ENCODE results near the gene RUVBL1.

Gene RUVBL1

DNA sequence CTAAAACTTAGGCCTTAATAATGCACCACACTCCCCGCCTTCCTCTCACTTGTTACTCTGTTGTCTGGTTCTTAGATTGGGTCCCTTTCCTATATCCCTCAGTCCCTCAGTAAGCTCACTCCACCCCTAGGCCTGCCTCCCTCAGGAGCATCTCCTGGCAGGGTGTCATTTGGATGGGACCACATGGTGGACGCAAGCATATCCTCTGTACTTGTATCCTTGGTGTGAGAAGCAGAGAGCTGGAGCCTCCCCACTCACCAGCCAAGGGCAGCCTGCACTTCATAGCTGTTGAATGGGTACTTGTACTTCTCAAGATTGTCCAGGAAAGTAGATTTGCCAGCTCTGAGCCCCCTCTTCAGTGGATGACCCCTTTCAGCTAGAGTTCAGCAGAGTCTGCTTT, 59.7 kb downstream of the RUVBL1 start:
- no peak overlapping the region for H2BK15ac ChIP-seq (ENCODE audit: low read depth, poor library complexity, severe bottlenecking)
- no peak overlapping the region for H3K4me3 ChIP-seq (ENCODE audit: insufficient read depth in 1 of 2, low read depth in 1 of 2, low read length in 2 of 2)
- no peak overlapping the region for H2AK5ac ChIP-seq (ENCODE audit: low read length, severe bottlenecking)
- no peak overlapping the region for H2BK5ac ChIP-seq (ENCODE audit: low read depth, low read length, poor library complexity, severe bottlenecking)
- H3K18ac ChIP-seq (ENCODE audit: low read depth in 1 of 2, low read length in 2 of 2), result no peak overlapping the region
- H3K4ac ChIP-seq (ENCODE audit: low read depth in 1 of 2, low read length in 2 of 2), result no peak overlapping the region
- no peak overlapping the region for H3K14ac ChIP-seq (ENCODE audit: low read length in 2 of 2)
- peaks cover 76 to 98% of the 10 kb centered on the region in 2 experiments for H3K36me3 ChIP-seq (ENCODE audit: control insufficient read depth in 1 of 2, insufficient read depth in 2 of 2, low read depth in 1 of 2, low read length in 2 of 2)
- H3K9ac ChIP-seq (ENCODE audit: low read length), result no peak overlapping the region
- H3K23ac ChIP-seq (ENCODE audit: low read length in 2 of 2), result no peak overlapping the region
- no peak overlapping the region for H2BK12ac ChIP-seq (ENCODE audit: low read length in 2 of 2)
- H4K91ac ChIP-seq (ENCODE audit: low read length), result no peak overlapping the region
- peaks cover 36% of the 10 kb centered on the region for H3K79me1 ChIP-seq (replicated peaks; ENCODE audit: low read length, poor library complexity, severe bottlenecking)
- H3K9me3 ChIP-seq (ENCODE audit: control insufficient read depth, low read length), result no peaks in the 10 kb centered on the region
- H3K27me3 ChIP-seq (ENCODE audit: control insufficient read depth in 1 of 2, insufficient read depth in 1 of 2, low read length in 2 of 2), result no peaks in the 10 kb centered on the region
- H2AFZ ChIP-seq (ENCODE audit: low read depth, low read length), result no peak overlapping the region
- H3K4me1 ChIP-seq (ENCODE audit: control insufficient read depth, insufficient read depth, low read depth, low read length), result peaks cover 6% of the 10 kb centered on the region
- no peak overlapping the region for H3K4me2 ChIP-seq (ENCODE audit: low read length, poor library complexity, severe bottlenecking)
- H4K8ac ChIP-seq (ENCODE audit: low read length), result no peak overlapping the region
- no peak for DNase-seq
- no peak overlapping the region for H3K27ac ChIP-seq (ENCODE audit: low read length, poor library complexity, severe bottlenecking)
- H2BK120ac ChIP-seq (ENCODE audit: low read depth, low read length), result no peak overlapping the region
- WGBS, result 100% methylated on average over 2 of the region's 2 CpGs

- H3K27me3 ChIP-seq (ENCODE audit: control insufficient read depth in 1 of 2, insufficient read depth in 1 of 2, low read length in 2 of 2), result no peaks in the 10 kb centered on the region
- WGBS, result 79% methylated on average over 7 of the region's 8 CpGs
- H3K79me1 ChIP-seq (replicated peaks; ENCODE audit: low read length, poor library complexity, severe bottlenecking), result peaks cover 33% of the 10 kb centered on the region
- no peak overlapping the region for H2BK5ac ChIP-seq (ENCODE audit: low read depth, low read length, poor library complexity, severe bottlenecking)
- H3K23ac ChIP-seq (ENCODE audit: low read length in 2 of 2), result no peak overlapping the region
- peaks cover 67 to 94% of the 10 kb centered on the region in 2 experiments for H3K36me3 ChIP-seq (ENCODE audit: control insufficient read depth in 1 of 2, insufficient read depth in 2 of 2, low read depth in 1 of 2, low read length in 2 of 2)
- no peak overlapping the region for H3K18ac ChIP-seq (ENCODE audit: low read depth in 1 of 2, low read length in 2 of 2)
- H3K4me3 ChIP-seq (ENCODE audit: insufficient read depth in 1 of 2, low read depth in 1 of 2, low read length in 2 of 2), result no peak overlapping the region
- H2BK12ac ChIP-seq (ENCODE audit: low read length in 2 of 2), result no peak overlapping the region
- no peaks in the 10 kb centered on the region for H3K9me3 ChIP-seq (ENCODE audit: control insufficient read depth, low read length)
- no peak overlapping the region for H2AK5ac ChIP-seq (ENCODE audit: low read length, severe bottlenecking)
- no peak for DNase-seq
- no peak overlapping the region for H3K14ac ChIP-seq (ENCODE audit: low read length in 2 of 2)
- no peak overlapping the region for H4K8ac ChIP-seq (ENCODE audit: low read length)
- peaks cover 7% of the 10 kb centered on the region for H3K4me1 ChIP-seq (ENCODE audit: control insufficient read depth, insufficient read depth, low read depth, low read length)
- H2AFZ ChIP-seq (ENCODE audit: low read depth, low read length), result no peak overlapping the region
- H3K9ac ChIP-seq (ENCODE audit: low read length), result peak overlapping the region; percentile 61
- peak overlapping the region; percentile 34 for H3K27ac ChIP-seq (ENCODE audit: low read length, poor library complexity, severe bottlenecking)
- H3K4ac ChIP-seq (ENCODE audit: low read depth in 1 of 2, low read length in 2 of 2), result no peak overlapping the region
- H2BK15ac ChIP-seq (ENCODE audit: low read depth, poor library complexity, severe bottlenecking), result no peak overlapping the region
- H3K4me2 ChIP-seq (ENCODE audit: low read length, poor library complexity, severe bottlenecking), result no peak overlapping the region
- no peak overlapping the region for H4K91ac ChIP-seq (ENCODE audit: low read length)
- no peak overlapping the region for H2BK120ac ChIP-seq (ENCODE audit: low read depth, low read length)
Measured at GRCh38 chr3:128062033-128062745, 61.4 kb downstream of the RUVBL1 start.

- Histone ChIP-seq H4K91ac (ENCODE audit: low read length) (no peak overlapping the region), H3K4ac (ENCODE audit: low read depth in 1 of 2, low read length in 2 of 2) (no peak overlapping the region), H3K27ac (ENCODE audit: low read length, poor library complexity, severe bottlenecking) (peak overlapping the region; percentile 50), H3K4me1 (ENCODE audit: control insufficient read depth, insufficient read depth, low read depth, low read length) (peaks cover 8% of the 10 kb centered on the region), H3K27me3 (ENCODE audit: control insufficient read depth in 1 of 2, insufficient read depth in 1 of 2, low read length in 2 of 2) (no peaks in the 10 kb centered on the region), H3K18ac (ENCODE audit: low read depth in 1 of 2, low read length in 2 of 2) (no peak overlapping the region), H2BK15ac (ENCODE audit: low read depth, poor library complexity, severe bottlenecking) (no peak overlapping the region), H2BK5ac (ENCODE audit: low read depth, low read length, poor library complexity, severe bottlenecking) (no peak overlapping the region), H3K36me3 (ENCODE audit: control insufficient read depth in 1 of 2, insufficient read depth in 2 of 2, low read depth in 1 of 2, low read length in 2 of 2) (peaks cover 59 to 94% of the 10 kb centered on the region in 2 experiments), H2AK5ac (ENCODE audit: low read length, severe bottlenecking) (no peak overlapping the region), H3K9ac (ENCODE audit: low read length) (peak overlapping the region; percentile 61), H3K79me1 (replicated peaks; ENCODE audit: low read length, poor library complexity, severe bottlenecking) (peaks cover 27% of the 10 kb centered on the region), H3K4me2 (ENCODE audit: low read length, poor library complexity, severe bottlenecking) (no peak overlapping the region), H3K23ac (ENCODE audit: low read length in 2 of 2) (no peak overlapping the region), H4K8ac (ENCODE audit: low read length) (no peak overlapping the region), H3K14ac (ENCODE audit: low read length in 2 of 2) (no peak overlapping the region), H2AFZ (ENCODE audit: low read depth, low read length) (no peak overlapping the region), H3K9me3 (ENCODE audit: control insufficient read depth, low read length) (no peaks in the 10 kb centered on the region), H3K4me3 (ENCODE audit: insufficient read depth in 1 of 2, low read depth in 1 of 2, low read length in 2 of 2) (no peak overlapping the region), H2BK12ac (ENCODE audit: low read length in 2 of 2) (no peak overlapping the region), H2BK120ac (ENCODE audit: low read depth, low read length) (no peak overlapping the region)
- no peak for DNase-seq
- 86% methylated on average over 11 of the region's 11 CpGs for WGBS
Measured at GRCh38 chr3:128060473-128061381, 62.9 kb downstream of the RUVBL1 start.

GRCh38 chr3:128056258-128056657, 67.4 kb downstream of the RUVBL1 start:
- peaks cover 26 to 76% of the 10 kb centered on the region in 2 experiments for H3K36me3 ChIP-seq (ENCODE audit: control insufficient read depth in 1 of 2, insufficient read depth in 2 of 2, low read depth in 1 of 2, low read length in 2 of 2)
- no peak overlapping the region for H2AK5ac ChIP-seq (ENCODE audit: low read length, severe bottlenecking)
- no peak for DNase-seq
- H4K91ac ChIP-seq (ENCODE audit: low read length), result no peak overlapping the region
- no peak overlapping the region for H3K4ac ChIP-seq (ENCODE audit: low read depth in 1 of 2, low read length in 2 of 2)
- H2BK12ac ChIP-seq (ENCODE audit: low read length in 2 of 2), result no peak overlapping the region
- no peaks in the 10 kb centered on the region for H3K27me3 ChIP-seq (ENCODE audit: control insufficient read depth in 1 of 2, insufficient read depth in 1 of 2, low read length in 2 of 2)
- H3K4me3 ChIP-seq (ENCODE audit: insufficient read depth in 1 of 2, low read depth in 1 of 2, low read length in 2 of 2), result peak overlapping the region in 1 of 2 experiments; percentile 98
- peak overlapping the region; percentile 97 for H3K9ac ChIP-seq (ENCODE audit: low read length)
- 84% methylated on average over 3 of the region's 4 CpGs for WGBS
- H3K23ac ChIP-seq (ENCODE audit: low read length in 2 of 2), result no peak overlapping the region
- H3K14ac ChIP-seq (ENCODE audit: low read length in 2 of 2), result no peak overlapping the region
- H3K27ac ChIP-seq (ENCODE audit: low read length, poor library complexity, severe bottlenecking), result no peak overlapping the region
- no peak overlapping the region for H2BK5ac ChIP-seq (ENCODE audit: low read depth, low read length, poor library complexity, severe bottlenecking)
- no peak overlapping the region for H2BK120ac ChIP-seq (ENCODE audit: low read depth, low read length)
- no peak overlapping the region for H3K4me2 ChIP-seq (ENCODE audit: low read length, poor library complexity, severe bottlenecking)
- H3K4me1 ChIP-seq (ENCODE audit: control insufficient read depth, insufficient read depth, low read depth, low read length), result peaks cover 10% of the 10 kb centered on the region
- H4K8ac ChIP-seq (ENCODE audit: low read length), result no peak overlapping the region
- no peak overlapping the region for H2BK15ac ChIP-seq (ENCODE audit: low read depth, poor library complexity, severe bottlenecking)
- no peaks in the 10 kb centered on the region for H3K9me3 ChIP-seq (ENCODE audit: control insufficient read depth, low read length)
- H2AFZ ChIP-seq (ENCODE audit: low read depth, low read length), result no peak overlapping the region
- H3K18ac ChIP-seq (ENCODE audit: low read depth in 1 of 2, low read length in 2 of 2), result no peak overlapping the region
- H3K79me1 ChIP-seq (replicated peaks; ENCODE audit: low read length, poor library complexity, severe bottlenecking), result peaks cover 15% of the 10 kb centered on the region

Measured in mesenchymal stem cell (in vitro differentiated cells and primary cell).